CD4-positive, alpha-beta T cell treated with Interferon gamma for 1 hour (primary cell): Measurements from ENCODE around the gene OSBPL3.

Source experiments
- DNase-seq: peaks from one replicate; pipeline ENCODE4 v3.0.0-alpha.2; 2020

The OSBPL3 gene

DNA sequence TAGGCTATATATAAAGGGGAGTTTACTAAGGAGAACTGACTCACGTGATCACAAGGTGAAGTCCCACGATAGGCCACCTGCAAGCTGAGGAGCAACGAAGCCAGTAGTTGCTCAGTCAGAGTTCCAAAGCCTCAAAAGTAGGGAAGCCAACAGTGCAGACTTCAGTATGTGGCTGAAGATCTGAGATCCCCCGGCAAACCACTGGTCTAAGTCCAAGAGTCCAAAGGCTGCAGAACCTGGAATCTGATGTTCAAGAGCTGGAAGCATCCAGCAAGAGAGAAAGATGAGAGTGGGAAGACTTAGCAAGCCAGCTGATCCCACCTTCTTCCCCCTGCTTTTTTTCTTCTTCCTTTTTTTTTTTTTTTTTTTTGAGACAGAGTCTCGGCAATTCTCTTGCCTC is 195.7 kb downstream of the OSBPL3 start:
- no peak for DNase-seq

DNA sequence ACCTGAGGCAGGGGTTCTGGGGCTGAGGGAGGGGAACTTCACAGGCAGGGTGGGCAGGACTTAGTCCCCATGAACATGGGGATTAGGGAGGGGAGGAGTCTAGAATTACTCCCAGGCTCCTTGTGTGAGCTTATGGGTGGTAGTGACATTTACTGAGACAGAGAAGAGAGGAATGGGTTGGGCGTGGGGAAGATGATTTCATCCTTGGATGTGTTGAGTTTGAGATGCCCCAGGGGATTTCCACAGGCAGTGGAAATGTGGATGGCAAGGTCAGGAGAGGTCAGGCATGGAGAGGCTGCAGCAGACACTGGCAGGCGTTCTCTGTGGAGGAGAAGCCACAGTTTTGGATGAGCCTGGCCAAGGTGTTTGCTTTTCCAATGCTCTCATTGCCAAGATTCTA is 196.3 kb downstream of the OSBPL3 start:
- DNase-seq: no peak

GRCh38 chr7:24781106-24781505 is 198.9 kb downstream of the OSBPL3 start:
- peak; percentile 30 for DNase-seq

- DNase-seq: no peak
Measured at GRCh38 chr7:24779283-24779655, 200.7 kb downstream of the OSBPL3 start.

- peak; percentile 49 for DNase-seq
Measured at GRCh38 chr7:24778543-24779282, 201.3 kb downstream of the OSBPL3 start.

- no peak for DNase-seq
Measured at GRCh38 chr7:24777806-24778205, 202.2 kb downstream of the OSBPL3 start.

- DNase-seq: no peak
Measured at GRCh38 chr7:24773646-24774045, 206.3 kb downstream of the OSBPL3 start.

GRCh38 chr7:24769851-24770250 is 210.1 kb downstream of the OSBPL3 start:
- no peak for DNase-seq

GRCh38 chr7:24769014-24769830 is 210.8 kb downstream of the OSBPL3 start:
- no peak for DNase-seq

- DNase-seq: no peak
Measured at GRCh38 chr7:24767878-24768569, 212.0 kb downstream of the OSBPL3 start.

GRCh38 chr7:24764972-24765744 is 214.8 kb downstream of the OSBPL3 start:
- no peak for DNase-seq

GRCh38 chr7:24764011-24764410 is 216.0 kb downstream of the OSBPL3 start:
- DNase-seq: no peak

GRCh38 chr7:24763303-24763901 is 216.6 kb downstream of the OSBPL3 start:
- DNase-seq: no peak

- no peak for DNase-seq
Measured at GRCh38 chr7:24762771-24763170, 217.2 kb downstream of the OSBPL3 start.

- no peak for DNase-seq
Measured at GRCh38 chr7:24760968-24761367, 219.0 kb downstream of the OSBPL3 start.

DNA sequence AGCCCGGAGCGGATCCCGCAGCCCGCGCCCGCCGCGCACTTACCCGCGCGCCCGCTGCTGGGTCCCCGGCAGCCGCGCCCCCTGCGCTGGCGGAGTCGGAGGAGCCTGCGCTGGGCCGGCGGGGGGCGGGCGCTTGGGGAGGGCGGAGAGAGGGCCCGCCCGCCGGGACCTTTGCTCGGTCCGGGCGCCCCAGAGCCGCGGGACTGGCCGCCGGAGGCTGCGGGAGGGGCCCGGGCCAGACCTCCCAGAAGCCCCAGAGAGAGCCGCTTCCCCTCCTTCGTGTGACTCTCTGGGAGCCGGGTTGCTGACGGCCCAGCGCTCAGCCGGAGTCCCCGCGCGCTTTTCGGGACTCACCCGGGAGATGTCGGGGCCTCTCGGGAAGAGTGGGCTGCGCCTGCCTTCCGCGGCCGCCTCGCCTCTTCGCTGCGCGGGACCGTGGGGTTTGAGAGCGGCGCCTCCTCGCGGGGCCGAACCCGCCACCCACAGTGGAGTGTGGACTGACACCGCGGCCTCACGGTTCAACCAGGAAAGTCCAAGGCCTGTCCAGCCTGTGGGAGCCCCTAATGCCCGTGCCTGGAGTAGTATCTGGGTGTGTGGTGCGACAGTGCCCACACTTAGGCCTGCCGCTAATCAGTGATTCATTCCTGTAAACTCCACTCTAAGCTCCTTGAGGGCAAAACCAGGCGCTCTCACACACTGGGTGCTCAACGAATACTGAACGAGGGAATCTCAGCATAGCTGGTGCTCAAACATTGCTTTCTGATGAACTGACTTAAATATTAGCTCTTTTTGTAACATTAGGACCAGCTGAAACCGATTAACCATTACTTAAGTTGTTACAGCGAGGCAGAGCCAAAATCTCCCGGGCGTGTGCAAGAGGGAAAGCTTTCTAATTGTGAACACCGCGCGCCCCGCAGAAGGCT is 222.4 kb downstream of the OSBPL3 start, which contains the start of gene GSDME:
TSS of gene GSDME (minus strand) at position 112 of the 923 bp plus-strand sequence. CDS start 7,690 bp downstream, outside the sequence.
- DNase-seq: no peak

DNA sequence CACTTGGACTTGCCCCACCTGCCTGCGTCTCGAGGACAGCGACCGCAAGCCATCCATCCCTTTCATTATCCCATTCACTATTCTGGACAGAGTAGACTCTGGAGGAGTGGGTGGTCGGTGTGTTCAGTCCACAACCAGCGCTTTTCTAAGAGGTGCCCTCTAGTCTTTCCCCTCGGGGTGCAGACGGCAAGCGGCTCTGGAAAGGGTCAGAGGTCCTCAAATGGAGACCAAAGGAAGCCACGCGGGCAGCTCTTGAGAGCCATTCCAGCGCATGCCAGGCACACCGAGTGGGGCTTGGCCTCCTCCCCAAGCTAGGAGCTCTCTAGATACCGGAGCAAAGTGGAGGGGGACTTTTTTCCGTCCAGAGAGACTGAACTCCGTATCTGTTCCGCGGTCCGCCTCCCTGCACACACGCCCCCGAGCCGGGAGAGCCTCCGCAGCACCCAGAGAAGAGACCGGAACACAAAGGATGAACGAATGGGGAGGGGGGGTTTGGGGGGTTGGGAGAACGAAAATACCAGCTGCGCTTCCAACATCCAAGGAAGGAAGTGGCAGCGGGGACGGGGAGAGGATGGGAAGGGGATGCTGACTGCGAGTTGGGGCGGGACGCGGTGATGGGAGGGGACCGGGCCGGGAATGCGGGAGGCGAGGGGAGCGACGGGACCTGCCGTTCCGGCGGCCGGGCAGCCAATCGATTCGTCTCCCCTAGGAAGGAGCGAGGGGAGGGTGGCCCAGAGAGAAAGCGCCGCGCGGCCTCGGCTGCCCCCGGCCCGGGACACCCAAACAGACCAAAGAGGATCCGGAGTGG is 223.2 kb downstream of the OSBPL3 start:
- DNase-seq: no peak

DNA sequence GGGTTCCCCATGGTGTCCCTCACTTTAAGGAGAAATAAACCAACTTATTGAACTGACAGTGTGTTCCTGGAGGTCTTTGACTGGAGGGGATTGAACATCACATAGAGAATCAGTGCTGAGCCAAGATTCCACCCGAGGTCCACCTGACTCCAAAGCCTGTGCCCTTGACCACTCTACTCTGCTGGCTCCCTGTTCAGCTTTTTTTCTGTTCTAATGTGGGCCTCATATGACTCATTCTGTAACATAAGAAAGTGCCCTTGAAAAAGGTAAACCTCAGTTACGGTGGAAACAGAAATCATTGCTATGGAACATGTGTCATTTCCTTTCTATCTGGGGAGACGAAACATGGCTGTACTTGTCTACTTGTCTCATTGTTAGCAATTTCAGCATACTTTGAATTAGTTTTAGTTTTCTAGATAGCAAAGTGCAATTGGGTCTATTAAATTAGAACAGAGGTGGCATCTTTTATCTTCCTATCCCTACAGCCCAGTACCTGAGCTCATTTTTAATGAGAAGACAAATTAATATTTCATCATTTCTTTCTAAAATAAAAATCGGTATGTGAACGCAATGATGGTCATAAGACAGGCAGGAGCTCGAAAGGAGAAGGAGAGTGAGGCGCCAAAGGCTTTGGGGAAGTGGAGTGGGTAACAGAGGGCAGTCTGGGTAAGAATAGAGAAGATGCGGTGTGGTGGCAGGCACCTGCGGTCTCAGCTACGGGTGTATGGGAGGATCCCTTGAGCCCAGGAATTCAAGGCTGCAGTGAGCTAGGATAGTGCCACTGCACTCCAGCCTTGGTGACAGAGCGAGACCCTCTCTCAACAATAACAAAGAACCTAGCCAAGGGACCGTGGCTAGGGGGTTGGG is 224.2 kb downstream of the OSBPL3 start:
- DNase-seq: peak; percentile 21

DNA sequence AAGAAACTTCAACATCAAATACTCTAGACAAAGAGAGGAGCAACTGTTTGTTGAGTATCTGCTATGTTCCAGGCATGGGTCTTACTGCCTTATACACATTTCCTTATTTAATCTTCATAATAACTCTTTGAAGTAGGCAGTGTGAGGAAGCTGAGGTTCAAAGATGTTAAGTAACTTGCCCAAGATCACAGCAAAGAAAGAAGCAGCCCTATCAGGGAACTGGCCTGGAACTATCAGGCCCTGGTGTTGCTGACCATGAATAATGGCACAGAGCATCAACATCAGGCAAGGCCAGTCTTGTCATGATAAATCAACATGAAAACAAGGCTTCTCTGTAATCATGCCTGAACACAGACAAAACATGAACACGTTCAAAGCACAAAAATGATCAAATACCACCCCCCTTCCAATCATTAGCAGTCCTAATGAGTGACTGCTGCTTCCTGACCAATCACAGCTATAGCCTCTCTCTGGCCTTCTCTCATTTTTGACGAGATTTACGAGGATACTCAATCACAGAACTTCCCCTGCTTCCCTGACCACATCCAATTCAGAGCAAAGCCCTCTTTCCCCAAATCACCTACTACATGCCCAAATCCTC is 225.0 kb downstream of the OSBPL3 start:
- DNase-seq: no peak
